HG03575 (cell line): ENCODE measurements around the gene EMC10.
"Not testable (repeated sequence)": the region's sequence is repeated elsewhere in the genome, so short reads cannot be mapped to it uniquely, and the experiment has no call there.

Experiments
- ATAC-seq: cut with Tn5 transposase; IDR thresholded peaks from one replicate; pipeline ENCODE4 v1.9.1; 2021; ENCODE audit not compliant: unreplicated experiment, insufficient number of reproducible peaks, low FRiP score; ENCODE audit errors: extremely low read depth

EMC10 gene

GRCh38 chr19:50449236-50449899 is 26.9 kb upstream of the EMC10 start:
- ATAC-seq = no peak

- no peak for ATAC-seq
Observed at GRCh38 chr19:50450369-50451222, 25.7 kb upstream of the EMC10 start.

GRCh38 chr19:50451223-50451534 is 25.1 kb upstream of the EMC10 start:
- no peak for ATAC-seq

GRCh38 chr19:50453243-50453642 is 23.1 kb upstream of the EMC10 start:
- no peak for ATAC-seq

GRCh38 chr19:50455992-50456391 is 20.3 kb upstream of the EMC10 start:
- no peak for ATAC-seq

DNA sequence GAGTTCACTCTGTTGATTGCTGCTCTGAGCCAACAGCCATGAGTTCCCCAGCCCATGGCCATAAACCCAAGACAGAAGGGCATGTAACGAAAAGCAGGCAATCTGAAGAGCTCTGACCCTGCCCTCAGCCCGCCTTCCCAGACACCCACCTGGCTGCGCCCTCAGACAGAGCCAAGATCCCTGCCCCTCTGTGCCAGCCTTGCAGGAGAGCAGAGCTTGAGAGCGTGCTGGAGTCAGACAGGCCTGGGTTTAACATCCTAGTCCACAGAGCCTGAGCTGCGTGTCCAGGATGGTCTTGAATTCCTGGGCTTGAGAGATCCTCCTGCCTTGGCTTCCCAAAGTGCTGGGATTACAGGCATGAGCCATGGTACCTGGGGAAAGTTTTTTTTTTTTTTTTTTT is 19.0 kb upstream of the EMC10 start:
- ATAC-seq = no peak

DNA sequence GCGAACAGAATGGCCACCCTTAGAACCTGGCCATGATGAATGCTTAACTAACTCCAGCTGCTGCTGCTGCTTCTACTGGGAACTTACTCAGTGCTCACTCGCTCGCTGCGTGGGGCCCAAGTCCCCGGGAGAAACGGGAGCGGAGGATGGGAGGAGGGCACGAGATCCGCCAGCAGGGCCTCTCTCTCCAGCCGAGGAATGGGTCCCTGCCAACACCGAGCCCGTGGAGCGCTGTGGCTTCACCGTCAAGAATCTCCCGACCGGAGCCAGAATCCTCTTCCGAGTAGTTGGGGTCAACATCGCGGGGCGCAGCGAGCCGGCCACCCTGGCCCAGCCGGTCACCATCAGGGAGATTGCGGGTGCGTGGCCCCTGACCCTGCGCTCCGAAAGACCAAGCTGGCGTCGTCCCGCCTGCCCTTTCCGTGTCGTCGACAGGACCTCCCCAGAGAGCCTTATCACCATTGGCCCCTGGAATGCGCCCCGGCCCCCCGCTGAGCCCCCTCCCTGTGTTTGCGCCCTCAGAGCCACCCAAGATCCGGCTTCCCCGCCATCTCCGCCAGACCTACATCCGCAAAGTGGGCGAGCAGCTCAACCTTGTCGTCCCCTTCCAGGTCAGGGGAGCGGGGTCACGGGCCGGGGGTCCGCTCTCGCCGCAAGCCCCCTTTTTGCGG is 17.8 kb upstream of the EMC10 start:
- no peak for ATAC-seq

DNA sequence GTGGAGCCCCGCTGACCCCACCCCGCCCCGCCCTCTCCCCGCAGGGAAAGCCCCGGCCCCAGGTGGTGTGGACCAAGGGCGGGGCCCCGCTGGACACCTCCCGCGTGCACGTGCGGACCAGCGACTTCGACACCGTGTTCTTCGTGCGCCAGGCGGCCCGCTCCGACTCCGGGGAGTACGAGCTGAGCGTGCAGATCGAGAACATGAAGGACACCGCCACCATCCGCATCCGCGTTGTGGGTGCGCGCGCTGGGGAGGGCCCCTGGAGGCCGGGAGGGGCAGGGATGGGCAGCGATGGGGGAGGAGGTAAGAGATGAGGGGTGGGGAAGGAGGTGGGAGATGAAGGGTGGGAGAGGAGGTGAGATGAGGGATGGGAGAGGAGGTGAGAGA is 17.2 kb upstream of the EMC10 start:
- ATAC-seq = no peak

DNA sequence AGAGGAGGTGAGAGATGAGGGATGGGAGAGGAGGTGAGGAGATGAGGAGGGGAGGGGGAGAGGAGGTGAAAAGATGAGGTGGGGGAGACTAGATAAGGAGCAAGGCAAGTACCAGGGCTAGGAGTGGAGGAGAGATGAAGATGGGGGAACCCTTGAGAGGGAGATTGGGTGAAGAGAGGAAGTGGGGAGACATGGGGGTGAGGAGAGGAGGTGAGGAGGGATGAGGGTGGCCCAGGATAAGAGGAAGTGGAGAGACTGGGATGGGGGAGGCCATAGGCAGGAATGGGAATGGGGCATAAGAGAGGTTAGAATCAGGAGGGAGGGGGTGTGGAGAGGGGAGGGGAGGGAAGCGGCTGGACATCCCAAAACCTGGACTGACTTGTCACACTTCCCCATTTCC is 16.7 kb upstream of the EMC10 start:
- ATAC-seq = no peak

- no peak for ATAC-seq
Observed at GRCh38 chr19:50460161-50460765, 16.0 kb upstream of the EMC10 start.

DNA sequence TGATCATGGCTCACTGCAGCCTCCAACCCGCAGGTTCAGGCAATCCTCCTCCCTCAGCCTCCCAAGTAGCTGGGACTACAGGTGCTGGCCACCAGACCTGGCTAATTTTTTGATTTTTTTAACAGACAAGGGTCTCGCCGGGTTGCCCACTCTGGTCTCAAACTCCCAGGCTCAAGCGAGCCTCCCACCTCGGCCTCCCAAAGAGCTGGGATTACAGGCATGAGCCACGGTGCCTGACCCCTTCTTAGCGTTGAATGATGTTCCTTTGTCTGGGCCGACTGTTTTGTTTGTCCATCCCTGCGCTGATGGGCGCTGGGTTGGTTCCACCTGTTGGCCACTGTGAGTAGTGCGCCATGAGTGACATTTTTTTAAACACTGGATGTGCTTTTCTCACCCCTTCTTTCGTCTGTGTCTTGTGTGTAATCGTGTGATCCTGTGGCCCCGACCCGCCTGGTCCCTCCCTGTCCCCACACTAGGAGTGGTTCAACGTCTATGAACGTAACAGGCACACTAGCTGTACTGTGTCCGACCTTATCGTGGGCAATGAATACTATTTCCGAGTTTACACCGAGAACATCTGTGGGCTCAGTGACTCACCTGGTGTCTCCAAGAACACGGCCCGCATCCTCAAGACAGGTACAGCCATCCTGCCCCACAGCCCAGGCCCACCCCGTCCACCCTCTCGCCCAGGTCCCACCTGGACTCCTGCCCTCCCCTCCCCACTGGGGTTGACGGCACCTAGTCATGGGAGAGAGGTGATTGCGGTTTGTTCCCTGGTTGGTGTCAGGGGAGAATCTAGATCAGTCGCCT is 15.0 kb upstream of the EMC10 start:
- no peak for ATAC-seq

GRCh38 chr19:50462970-50463369 is 13.3 kb upstream of the EMC10 start:
- no peak for ATAC-seq

GRCh38 chr19:50464348-50464747 is 12.0 kb upstream of the EMC10 start:
- no peak for ATAC-seq

DNA sequence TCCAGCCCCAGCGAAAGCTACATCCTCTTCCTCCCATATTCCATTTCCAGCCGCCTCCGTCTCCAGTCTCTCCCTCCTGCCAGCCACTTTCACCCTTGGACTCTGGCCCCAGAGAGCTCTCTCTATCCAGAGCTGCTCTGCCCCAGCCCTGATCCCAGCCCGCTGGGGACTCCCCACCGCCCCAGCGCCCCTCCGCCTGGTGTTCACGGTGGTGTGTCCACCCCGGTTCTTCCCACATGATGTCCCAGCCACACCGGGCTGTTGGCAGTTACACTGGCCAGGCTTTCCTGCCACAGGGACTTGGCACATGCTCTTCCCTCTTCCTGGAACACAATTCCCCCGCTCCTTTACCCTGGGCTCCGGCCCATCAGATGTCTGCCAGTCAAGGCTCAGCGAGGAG is 11.3 kb upstream of the EMC10 start:
- no peak for ATAC-seq

DNA sequence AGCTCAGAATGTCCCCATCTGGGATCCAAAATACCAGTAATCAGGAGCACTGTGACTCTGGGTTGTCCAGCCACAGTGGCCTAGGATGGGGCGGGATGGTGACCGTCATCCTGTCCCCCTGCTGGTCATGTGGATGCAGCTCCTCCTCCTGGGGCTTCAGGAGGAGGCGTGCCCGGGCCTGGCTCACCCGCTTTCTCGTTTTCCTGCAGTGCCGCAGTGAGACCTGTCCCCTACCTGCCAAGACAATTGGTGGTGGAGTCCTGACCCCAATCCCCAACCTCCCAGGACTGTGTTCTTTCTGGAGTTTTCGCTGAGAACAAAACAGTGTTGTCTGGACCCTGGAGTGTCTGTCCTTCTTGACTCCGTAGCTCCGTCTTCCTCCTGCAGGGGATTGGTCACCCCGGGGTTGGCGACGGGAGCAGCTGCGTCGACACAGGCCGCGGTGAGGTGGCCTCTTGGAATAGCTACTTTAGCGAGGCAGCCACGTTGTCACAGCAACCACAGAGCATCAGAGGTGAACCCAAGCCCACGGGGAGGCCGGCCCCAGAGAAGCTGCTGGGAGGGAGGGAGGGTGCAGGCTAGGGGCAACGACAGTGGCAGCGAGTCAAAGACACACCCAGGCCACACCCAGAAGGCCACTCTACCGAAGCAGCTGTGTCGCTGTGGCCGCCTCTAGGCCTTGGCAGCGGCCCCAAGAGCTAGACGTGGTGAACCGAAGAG is 10.2 kb upstream of the EMC10 start:
- ATAC-seq = no peak

GRCh38 chr19:50466706-50467039 is 9.6 kb upstream of the EMC10 start:
- no peak for ATAC-seq

- no peak for ATAC-seq
Observed at GRCh38 chr19:50467566-50467965, 8.7 kb upstream of the EMC10 start.

DNA sequence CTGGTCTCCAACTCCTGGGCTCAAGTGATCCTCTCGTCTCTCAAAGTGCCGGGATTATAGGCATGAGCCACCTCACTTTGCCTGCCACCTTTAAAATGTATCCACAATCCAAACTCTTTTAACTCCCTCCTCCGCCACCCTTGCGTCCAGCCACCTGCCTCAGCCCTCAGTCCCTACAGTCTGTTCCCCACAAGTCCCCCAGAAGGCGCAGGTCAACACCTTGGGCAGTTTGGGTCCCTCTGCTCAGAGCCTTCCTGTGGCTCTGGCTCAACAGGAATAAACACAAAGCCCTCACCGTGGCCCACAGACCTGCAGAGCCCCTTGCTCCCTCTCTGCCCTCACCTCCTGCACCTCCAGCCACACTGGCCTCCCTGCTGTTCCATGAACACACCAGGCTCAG is 7.5 kb upstream of the EMC10 start:
- no peak for ATAC-seq

DNA sequence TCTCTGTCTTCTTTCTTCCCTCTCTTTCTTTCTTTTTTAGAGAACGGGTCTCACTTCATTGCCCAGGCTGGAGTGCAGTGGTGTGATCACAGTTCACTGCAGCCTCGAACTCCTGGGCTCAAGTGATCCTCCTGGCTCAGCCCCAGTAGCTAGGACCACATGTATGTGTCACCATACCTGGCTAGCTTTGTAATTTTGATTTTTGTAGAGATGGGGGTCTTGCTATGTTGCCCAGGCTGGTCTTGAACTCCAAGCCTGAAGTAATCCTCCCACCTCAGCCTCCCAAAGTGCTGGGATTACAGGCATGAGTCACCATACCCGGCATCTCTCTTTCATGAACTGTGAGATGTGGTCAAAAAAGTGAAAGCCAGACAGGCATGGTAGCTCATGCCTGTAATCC is 3.0 kb upstream of the EMC10 start:
- ATAC-seq = not testable (repeated sequence)
